Osteoblast (primary cell): ENCODE data around the gene POLR1E. TPM values are rescaled to one million over a fixed set of nuclear protein-coding genes. Genes with fewer than 3 reads are reported as not detected.

Source experiments
- DNase-seq: peaks from one replicate; pipeline ENCODE4 v3.0.0; 2011; ENCODE audit warnings: low spot score, mixed read lengths; ENCODE audit not compliant: insufficient read length; ENCODE audit errors: missing footprints
- H2AFZ ChIP-seq: 2 replicates; pipeline ENCODE4 v1.6.0; 2011; ENCODE audit warnings: mild to moderate bottlenecking, low read length
- H3K27ac ChIP-seq: 2 replicates; pipeline ENCODE4 v1.5.1; 2011; ENCODE audit warnings: mild to moderate bottlenecking, low read depth, low read length, moderate library complexity
- H3K27me3 ChIP-seq: 2 replicates; pipeline ENCODE4 v1.6.0; 2012; ENCODE audit warnings: mild to moderate bottlenecking, control low read depth, inconsistent platforms, low read length, moderate library complexity; ENCODE audit not compliant: insufficient read depth
- H3K36me3 ChIP-seq: 2 replicates; pipeline ENCODE4 v1.5.1; 2011; ENCODE audit warnings: mild to moderate bottlenecking, low read length, control low read depth, moderate library complexity; ENCODE audit not compliant: insufficient read depth
- H3K4me1 ChIP-seq: 2 replicates; pipeline ENCODE4 v1.5.1; 2011; ENCODE audit warnings: mild to moderate bottlenecking, low read length, control low read depth, moderate library complexity; ENCODE audit not compliant: insufficient read depth
- H3K4me2 ChIP-seq: 2 replicates; pipeline ENCODE4 v1.6.0; 2011; ENCODE audit warnings: mild to moderate bottlenecking, low read length; ENCODE audit not compliant: insufficient read depth
- H3K4me3 ChIP-seq: fragments of 200-600 bp; sonication (generic); 3 replicates; pipeline ENCODE4 v1.5.1; 2012; ENCODE audit warnings: mild to moderate bottlenecking, low read length, inconsistent platforms; ENCODE audit not compliant: insufficient read depth
- H3K79me2 ChIP-seq: 2 replicates; pipeline ENCODE4 v1.6.0; 2012; ENCODE audit warnings: mild to moderate bottlenecking, low read length, control low read depth, inconsistent platforms; ENCODE audit not compliant: insufficient read depth
- H3K9me3 ChIP-seq: 2 replicates; pipeline ENCODE4 v1.5.1; 2011; ENCODE audit warnings: low read depth, low read length, control low read depth
- H4K20me1 ChIP-seq: 2 replicates; pipeline ENCODE4 v1.6.0; 2012; ENCODE audit warnings: mild to moderate bottlenecking, low read length, control low read depth; ENCODE audit not compliant: insufficient read depth
- CTCF ChIP-seq: IDR thresholded peaks from 2 replicates; pipeline ENCODE4 v1.5.1; 2011; ENCODE audit warnings: mild to moderate bottlenecking, low read depth, low read length, moderate library complexity; ENCODE audit errors: extremely low read depth
- total RNA-seq: library from RNA; depleted of rRNA; stranded (reverse); fragments of >200 nt; gene quantifications from 2 replicates; pipeline ENCODE4 v1.2.3, GENCODE V29; 2012

POLR1E gene
- total RNA-seq, 1 donor, result 33.3 TPM

GRCh38 chr9:37540634-37541033 is 54.9 kb downstream of the POLR1E start:
- Histone ChIP-seq H3K36me3 (peaks cover 32% of the 10 kb centered on the region), H3K4me3 (no peak overlapping the region), H3K27ac (no peak overlapping the region), H3K4me1 (no peaks in the 10 kb centered on the region), H3K27me3 (no peaks in the 10 kb centered on the region), H3K4me2 (no peak overlapping the region), H3K9me3 (no peaks in the 10 kb centered on the region), H4K20me1 (no peaks in the 10 kb centered on the region), H2AFZ (no peak overlapping the region), H3K79me2 (no peaks in the 10 kb centered on the region)
- TF ChIP-seq CTCF, result no peak
- DNase-seq, result no peak

GRCh38 chr9:37541465-37541864 is 55.7 kb downstream of the POLR1E start:
- no peaks in the 10 kb centered on the region for H3K4me1 ChIP-seq
- DNase-seq, result no peak
- H4K20me1 ChIP-seq, result no peaks in the 10 kb centered on the region
- TF ChIP-seq CTCF, result no peak
- no peak overlapping the region for H3K27ac ChIP-seq
- H3K36me3 ChIP-seq, result peaks cover 31% of the 10 kb centered on the region
- H3K4me3 ChIP-seq, result no peak overlapping the region
- H3K79me2 ChIP-seq, result no peaks in the 10 kb centered on the region
- no peak overlapping the region for H2AFZ ChIP-seq
- H3K4me2 ChIP-seq, result no peak overlapping the region
- H3K27me3 ChIP-seq, result no peaks in the 10 kb centered on the region
- no peaks in the 10 kb centered on the region for H3K9me3 ChIP-seq

DNA sequence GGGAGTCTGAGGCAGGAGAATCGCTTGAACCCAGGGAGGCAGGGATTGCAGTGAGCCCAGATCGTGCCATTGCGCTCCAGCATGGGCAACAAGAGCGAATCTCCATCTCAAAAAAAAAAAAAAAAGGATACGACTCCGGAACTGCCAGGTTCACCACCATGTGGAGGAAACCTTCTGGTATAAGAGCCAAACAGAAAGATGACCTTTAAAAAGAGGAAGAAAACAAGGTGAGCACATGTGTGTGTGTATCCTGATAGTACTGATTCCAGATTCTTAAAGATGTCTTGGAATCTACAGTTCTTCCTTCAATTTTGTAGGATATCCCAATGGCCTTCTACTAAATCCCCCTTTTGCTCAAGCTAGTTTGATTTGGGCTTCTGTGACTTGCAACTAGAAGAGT is 56.7 kb downstream of the POLR1E start:
- TF ChIP-seq CTCF, result no peak
- H3K9me3 ChIP-seq, result no peaks in the 10 kb centered on the region
- no peak overlapping the region for H3K27ac ChIP-seq
- peaks cover 20% of the 10 kb centered on the region for H3K36me3 ChIP-seq
- no peaks in the 10 kb centered on the region for H3K4me1 ChIP-seq
- H4K20me1 ChIP-seq, result peaks cover 2% of the 10 kb centered on the region
- H3K27me3 ChIP-seq, result no peaks in the 10 kb centered on the region
- H3K4me3 ChIP-seq, result no peak overlapping the region
- no peak overlapping the region for H3K4me2 ChIP-seq
- DNase-seq, result no peak
- no peaks in the 10 kb centered on the region for H3K79me2 ChIP-seq
- H2AFZ ChIP-seq, result no peak overlapping the region

- Histone ChIP-seq H3K36me3 (peaks cover 18% of the 10 kb centered on the region), H3K4me2 (no peak overlapping the region), H3K4me3 (no peak overlapping the region), H2AFZ (no peak overlapping the region), H3K9me3 (no peaks in the 10 kb centered on the region), H3K79me2 (no peaks in the 10 kb centered on the region), H3K27me3 (no peaks in the 10 kb centered on the region), H4K20me1 (peaks cover 6% of the 10 kb centered on the region), H3K4me1 (no peaks in the 10 kb centered on the region), H3K27ac (no peak overlapping the region)
- no peak for TF ChIP-seq CTCF
- no peak for DNase-seq
These were observed 57.1 kb downstream of the POLR1E start for GRCh38 chr9:37542895-37543294.
